Omental fat pad (tissue), 4 donors: ENCODE results near the gene RPL18. TPM values are rescaled to one million over a fixed set of nuclear protein-coding genes. Genes with fewer than 3 reads are reported as not detected.

Experiments
- ATAC-seq: fragments of 150-250 bp; one replicate; pipeline ENCODE4 v1.9.1; 2016; ENCODE audit warnings: mild to moderate bottlenecking, moderate library complexity; ENCODE audit not compliant: low FRiP score
- DNase-seq: peaks from one replicate; pipeline ENCODE4 v3.0.0-alpha.2; 2019; ENCODE audit warnings: low spot score
- total RNA-seq, 4 donors: library from RNA; depleted of rRNA; stranded (reverse); fragments of >200 nt; gene quantifications; one replicate each; pipeline ENCODE4 v1.1.0, GENCODE V29; 2016
- TF ChIP-seq, protein P1 (sequence below), 3 donors: fragments of 450-650 bp; IDR thresholded peaks; one replicate each; pipeline ENCODE4 v1.5.1; 2016 to 2017; ENCODE audit warnings: antibody characterized with exemption in 3 of 3, mild to moderate bottlenecking in 3 of 3, moderate library complexity in 2 of 3

Gene RPL18
- total RNA-seq, 4 donors from 2014 or later: 1,539 to 2,303 (median 1,904) TPM

DNA sequence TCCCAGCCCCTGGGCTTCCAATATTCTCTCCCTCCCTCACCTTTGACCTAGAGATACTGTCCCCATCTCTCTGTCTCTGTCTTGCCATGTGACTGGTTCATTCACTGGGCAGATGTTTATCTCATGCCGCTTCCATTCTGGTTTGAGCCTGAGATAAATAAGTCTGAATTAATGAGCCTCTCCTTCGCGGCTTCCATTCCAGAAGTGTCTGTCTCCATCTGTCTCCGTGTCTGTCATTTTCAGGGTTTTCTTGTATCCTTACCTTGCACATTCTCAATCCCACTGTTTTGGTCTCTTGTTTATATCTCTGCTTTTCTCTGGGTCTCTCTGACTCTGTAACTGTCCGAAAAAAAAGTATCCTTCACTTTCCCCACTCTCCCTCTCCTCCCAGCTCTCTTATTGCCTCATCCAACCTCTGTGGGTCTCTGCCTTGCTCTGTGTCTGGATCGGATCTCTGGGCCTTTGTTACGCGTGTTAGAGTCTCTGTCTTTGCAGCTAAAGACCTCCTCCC, 4.6 kb upstream of the RPL18 start:
- ATAC-seq (no peak), DNase-seq (no peak)
- TF ChIP-seq, protein P1, sequence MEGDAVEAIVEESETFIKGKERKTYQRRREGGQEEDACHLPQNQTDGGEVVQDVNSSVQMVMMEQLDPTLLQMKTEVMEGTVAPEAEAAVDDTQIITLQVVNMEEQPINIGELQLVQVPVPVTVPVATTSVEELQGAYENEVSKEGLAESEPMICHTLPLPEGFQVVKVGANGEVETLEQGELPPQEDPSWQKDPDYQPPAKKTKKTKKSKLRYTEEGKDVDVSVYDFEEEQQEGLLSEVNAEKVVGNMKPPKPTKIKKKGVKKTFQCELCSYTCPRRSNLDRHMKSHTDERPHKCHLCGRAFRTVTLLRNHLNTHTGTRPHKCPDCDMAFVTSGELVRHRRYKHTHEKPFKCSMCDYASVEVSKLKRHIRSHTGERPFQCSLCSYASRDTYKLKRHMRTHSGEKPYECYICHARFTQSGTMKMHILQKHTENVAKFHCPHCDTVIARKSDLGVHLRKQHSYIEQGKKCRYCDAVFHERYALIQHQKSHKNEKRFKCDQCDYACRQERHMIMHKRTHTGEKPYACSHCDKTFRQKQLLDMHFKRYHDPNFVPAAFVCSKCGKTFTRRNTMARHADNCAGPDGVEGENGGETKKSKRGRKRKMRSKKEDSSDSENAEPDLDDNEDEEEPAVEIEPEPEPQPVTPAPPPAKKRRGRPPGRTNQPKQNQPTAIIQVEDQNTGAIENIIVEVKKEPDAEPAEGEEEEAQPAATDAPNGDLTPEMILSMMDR (IDR thresholded peaks at IDR 0.05): no peak

DNA sequence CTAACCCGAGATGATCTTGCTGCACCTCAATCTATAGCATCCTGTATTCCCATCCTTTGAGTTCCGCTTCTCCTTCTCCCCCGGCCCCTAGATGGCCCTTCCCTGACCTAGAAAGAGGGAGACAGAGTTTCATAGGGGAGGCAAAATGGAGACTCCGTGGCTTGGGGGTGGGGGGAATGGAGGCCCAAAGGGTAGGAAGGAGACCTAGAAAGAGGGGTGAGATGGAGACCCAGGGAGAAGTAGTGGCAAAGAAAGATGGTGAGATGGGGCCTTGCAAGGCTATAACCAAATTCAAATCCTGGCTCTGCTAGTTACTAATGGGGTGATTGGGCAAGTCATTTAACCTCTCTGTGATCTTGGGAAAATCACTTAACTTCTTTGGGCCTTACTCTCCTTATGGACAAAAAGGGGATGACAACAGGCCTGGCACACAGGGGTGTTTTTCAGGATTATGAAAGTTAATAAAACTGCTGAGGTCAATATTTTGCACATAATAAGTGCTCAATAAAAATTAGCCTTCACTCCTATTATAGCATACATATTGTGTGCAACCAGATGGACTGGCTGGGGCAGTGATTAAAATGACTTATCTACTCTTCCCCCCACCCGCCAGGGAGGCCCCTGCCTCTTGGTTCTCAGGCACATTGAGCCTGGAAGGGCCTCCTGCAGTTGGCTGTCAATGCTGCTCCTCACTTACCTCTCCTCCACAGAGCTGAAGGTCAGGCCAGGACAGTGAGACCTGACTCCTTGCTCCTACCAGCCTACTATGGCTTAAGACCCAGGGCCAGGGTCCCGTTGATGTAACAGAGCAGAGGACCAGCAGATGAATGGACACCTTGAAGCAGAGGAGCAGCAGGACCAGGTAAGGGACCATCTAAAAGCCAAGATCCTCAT, 961 bp upstream of the RPL18 start:
- DNase-seq: no peak
- TF ChIP-seq, protein P1 (IDR thresholded peaks at IDR 0.05): no peak
- ATAC-seq: no peak

GRCh38 chr19:48618278-48618915, 581 bp downstream of the RPL18 start:
- DNase-seq (no peak), ATAC-seq (no peak)
- TF ChIP-seq, protein P1 (IDR thresholded peaks at IDR 0.05): no peak

DNA sequence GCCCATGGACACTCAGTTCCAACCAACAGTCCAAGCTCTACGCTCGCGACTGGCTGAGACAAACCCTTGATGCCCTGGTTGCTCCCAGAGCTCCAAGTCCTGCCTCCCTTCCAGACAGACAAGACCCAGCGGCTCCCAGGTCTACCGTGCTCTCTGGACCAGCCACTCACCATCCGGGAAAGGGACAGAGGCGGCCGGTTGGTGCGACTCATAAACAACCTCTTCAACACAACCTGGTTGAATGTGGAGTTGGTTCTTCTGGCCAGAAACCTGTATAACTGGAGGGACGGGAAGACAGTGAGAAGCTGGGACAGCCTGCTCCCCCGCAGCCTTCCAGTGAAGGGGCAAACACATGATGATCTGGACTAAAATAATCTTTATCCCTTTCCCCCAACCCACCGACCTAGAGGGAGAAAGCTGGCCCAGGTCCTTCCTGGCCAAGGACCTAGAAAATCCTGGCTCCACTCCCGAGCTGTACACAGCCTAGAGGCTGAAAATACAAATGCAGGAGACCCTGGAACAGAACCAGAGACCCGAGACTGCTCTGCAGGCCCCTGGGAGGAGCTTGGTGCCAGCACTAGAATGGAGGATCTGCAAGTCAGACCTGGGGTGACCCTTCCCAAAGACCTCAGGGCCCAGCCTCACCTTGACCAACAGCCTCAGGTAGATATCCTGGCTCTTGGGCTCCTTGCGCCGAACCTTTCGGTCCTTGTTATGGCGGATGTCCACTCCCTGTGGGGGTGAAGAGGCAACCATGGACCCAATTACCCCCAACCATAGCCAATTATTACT, 1.6 kb downstream of the RPL18 start:
- TF ChIP-seq, protein P1 (IDR thresholded peaks at IDR 0.05): no peak
- ATAC-seq (no peak), DNase-seq (no peak)

DNA sequence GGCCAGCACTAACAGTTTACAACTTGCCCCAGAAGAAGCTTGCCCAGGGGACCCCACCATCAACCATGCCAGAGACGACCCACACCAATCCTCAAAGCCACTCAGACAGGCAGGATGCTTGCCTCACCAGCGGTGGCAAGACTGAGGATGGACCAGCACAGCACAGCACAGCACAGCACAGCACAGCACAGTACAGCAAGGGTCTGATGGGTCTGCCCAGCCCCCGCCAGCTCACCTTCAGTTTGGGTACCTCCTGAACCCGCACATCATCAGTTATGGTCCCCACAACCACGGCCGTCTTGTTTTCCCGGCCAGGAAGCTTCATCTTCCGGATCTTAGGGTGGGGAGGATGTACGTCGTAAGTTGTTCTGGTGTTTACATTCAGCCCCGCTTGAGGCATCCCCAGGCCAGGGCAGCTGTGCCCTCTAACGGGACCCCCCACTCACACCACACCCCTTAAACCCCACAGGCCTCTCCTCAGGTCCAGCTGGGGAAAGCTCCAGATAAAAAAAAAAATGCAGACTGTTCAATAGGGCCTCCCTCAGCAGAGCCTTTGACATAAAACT, 2.4 kb downstream of the RPL18 start:
- ATAC-seq (no peak), DNase-seq (no peak)
- TF ChIP-seq, protein P1 (IDR thresholded peaks at IDR 0.05): no peak

GRCh38 chr19:48616041-48616436, 2.9 kb downstream of the RPL18 start:
- ATAC-seq (no peak), DNase-seq (no peak)
- TF ChIP-seq, protein P1 (IDR thresholded peaks at IDR 0.05): no peak
